HG02852 (cell line): Measurements from ENCODE around the gene RBBP8NL.
"Not testable (repeated sequence)": the region's sequence is repeated elsewhere in the genome, so short reads cannot be mapped to it uniquely, and the experiment has no call there.

Experiments
- ATAC-seq: cut with Tn5 transposase; IDR thresholded peaks from one replicate; pipeline ENCODE4 v1.9.1; 2021; ENCODE audit warnings: mild to moderate bottlenecking, moderate library complexity; ENCODE audit not compliant: unreplicated experiment

RBBP8NL gene

DNA sequence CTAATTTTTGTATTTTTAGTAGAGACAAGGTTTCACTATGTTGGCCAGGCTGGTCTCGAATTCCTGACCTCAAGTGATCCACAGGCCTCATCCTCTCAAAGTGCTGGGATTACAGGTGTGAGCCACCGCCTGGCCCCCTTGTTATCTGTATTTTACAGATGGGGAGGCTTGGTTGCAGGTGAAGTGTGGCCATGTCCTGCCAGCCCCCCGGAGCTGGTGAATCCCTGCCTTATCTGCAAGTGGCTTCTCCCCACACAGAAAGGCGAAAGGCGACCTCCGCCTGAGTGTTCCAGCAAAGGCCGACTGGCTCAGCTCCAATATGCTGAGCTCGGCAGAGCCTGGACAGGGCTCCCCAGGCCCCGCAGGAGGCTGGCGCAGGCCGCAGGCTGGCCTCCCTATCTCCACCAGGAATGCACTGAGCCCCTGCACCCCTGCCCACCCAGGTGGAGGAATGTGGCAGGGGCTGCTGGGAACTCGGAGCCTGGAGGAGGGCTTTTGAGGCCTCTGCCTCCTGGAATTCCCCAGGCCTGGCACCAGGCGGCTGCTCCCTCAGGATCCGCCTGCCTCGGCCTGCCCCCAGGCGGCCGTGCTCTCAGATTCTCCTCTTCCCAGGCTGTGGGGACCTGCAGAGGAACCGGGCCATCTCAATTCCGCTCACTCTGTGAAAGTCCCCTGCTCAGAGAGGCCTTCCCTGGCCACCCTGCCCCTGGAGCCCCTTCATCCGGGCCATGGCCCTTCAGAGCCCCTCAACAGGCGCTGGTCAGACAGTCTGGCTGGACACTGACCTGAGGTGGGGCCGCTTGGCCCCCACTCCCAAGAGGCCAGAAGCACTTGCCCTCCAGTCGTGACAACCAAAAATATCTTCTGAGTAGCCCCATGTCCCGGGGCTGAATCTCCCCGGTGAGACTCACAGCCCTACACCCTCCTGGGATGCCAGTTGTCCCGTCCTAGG is 51.0 kb downstream of the RBBP8NL start:
- no peak for ATAC-seq

DNA sequence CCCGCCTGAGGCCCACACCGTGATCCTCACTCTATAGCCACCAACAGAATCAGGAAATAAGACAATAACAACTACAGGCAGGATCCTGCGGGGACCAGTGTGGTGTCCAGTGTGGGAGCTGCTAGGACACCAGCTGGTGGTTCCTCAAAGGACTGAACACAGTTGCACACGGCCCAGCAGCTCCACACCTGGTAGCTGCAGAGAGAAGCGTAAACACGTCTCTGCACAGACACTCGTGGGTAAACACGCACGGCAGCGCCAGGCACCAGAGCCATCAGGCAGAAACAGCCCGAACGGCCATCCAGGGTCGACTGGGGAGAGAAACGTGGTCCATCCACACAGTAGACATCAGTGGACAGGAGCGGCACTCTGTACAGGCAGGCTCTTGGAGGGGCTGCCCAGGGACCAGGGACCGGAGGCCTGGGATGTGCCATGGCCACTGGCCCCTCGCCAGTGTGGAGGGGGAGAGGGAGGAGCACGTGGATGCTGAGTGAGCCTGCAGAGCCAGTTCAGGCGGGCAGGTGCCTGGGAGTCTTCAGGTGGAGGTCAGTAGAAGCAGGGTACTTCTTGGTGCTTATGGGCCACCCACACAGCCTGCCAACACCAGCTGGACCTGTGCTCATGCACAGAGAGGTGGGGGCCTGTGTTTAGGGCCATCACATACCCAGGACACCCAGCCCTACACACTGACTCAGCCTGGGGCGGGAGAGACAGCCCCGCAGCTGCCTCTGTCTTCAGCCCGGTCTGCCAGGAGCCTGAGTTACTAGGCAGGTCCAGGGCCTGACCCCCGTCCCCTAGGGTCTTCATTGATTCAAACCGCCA is 52.8 kb downstream of the RBBP8NL start:
- ATAC-seq: no peak

GRCh38 chr20:62373631-62374179 is 53.6 kb downstream of the RBBP8NL start:
- not testable (repeated sequence) for ATAC-seq

DNA sequence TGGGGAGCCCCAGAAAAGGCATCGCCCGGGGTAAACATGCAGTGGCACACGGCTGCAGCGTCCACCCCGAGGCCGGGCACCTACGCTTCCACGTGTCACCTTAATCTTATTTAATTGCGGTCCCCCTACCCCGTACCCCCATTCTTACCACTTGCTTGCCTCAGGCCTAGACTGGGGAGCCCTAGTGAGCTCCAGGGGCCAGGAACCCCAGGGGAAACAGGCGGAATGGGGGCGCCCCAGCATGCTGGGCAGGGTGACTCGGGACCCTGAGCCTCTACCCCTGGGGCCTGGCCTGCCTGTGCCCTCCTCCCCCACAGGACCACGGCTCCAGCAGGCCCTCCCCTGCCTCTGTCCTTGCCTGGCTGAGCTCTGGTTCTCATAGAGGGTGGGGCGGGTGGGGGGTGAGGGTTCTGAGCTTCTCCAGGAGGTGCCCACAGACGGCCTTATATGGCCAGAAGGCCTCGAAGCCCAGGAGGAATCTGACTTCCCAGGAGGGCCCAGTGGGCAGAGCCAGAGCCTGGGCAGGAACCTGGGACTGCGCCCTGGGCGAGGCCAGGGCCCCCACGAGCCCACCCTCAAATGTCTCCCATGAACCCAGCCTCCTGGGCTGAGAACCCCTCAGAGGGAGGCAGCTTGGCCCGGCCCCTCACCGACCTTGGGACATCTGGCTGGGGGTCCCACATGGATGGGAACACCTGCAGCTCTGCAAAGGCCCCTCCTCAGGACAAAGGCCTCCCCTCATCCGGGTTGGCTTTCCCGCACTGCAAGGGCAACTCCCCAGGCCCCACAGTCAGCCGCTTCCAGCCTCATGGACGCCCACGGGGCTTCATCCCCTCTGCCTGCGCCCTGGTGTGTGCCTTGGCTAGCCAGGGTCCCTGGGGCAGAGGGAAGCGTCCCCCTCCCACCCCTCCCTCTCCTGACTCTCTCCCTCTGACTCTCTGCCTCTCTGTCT is 55.0 kb downstream of the RBBP8NL start:
- no peak for ATAC-seq

GRCh38 chr20:62371588-62372041 is 55.7 kb downstream of the RBBP8NL start:
- no peak for ATAC-seq

DNA sequence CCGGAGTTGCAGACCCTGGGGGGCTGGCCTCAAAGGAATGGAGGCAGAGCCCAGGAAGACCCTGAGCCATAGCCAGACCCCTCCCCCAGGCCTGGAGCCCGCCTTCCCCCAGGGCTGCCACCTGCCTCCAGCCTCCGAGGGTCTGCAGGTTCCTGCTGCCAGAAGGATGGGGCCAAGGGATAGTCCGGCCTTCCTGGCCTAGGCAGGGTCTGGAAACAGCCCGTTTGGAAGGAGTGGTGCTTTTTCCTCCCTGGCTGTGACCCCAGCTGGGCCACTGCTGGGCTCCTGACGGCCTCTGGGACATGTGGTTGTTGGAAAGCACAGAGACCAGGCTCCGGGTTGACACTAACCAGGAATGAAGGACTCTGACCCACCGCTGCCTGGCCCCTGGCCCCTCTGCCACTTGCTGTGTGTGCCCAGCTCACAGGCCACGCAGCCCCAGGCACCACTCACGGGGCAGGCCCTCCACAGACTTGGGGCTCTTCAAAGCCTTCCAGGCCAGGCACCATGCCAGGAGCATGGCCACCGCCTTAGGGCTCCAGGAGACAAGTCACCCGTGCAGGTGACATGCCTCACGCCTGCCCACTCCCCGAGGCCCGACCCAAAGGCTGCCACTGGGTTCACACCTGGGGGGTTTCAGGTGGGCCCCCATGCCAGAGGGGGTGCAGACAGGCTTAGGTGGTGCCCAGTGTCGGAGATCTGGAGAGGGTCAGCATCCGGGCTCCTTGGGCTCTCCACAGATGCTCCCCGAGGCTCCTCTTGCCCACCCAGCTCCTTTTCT is 56.3 kb downstream of the RBBP8NL start:
- no peak for ATAC-seq

- ATAC-seq: no peak
Observed at GRCh38 chr20:62370115-62370806, 57.1 kb downstream of the RBBP8NL start.

- no peak for ATAC-seq
Observed at GRCh38 chr20:62369815-62370114, 57.6 kb downstream of the RBBP8NL start.

DNA sequence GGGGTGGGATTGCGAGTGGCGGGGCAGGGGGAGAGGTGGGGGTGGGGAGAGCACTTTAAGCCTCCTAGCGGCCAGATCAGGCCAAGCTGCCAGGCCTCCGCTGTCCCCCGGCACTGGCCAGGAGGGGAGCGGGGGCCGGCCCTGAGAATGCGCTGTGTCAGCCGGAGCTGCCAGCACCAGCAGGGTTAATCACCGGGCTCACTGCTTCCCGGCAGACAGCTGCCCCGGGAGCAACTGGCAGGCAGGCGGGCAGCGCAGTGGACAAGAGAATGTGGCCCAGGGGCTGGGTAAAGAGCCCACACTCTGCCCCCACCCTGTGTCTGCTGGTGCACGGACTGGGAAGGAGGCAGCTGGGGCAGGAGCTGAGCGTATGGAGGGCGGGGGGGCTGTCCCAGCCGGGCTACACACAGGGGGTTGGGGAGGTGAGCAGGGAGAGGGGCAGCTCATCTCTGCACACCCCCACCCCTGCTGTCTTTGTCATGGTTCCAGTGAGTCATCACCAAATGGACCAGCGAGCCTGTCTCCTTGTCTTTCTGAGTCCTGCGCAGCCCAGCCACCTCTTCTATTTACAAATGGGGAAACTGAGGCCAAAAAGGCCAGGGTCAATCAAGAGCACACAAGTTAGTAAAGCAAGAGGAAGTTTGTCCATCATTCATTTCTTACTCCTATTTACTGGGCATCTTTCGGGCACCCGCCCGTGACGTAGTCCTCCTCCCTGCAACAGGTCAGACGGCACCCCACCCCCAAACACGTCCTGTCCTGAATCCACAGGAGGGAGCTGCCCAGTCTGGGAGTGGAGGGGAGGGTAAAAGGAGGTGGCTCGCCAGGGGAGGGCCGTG is 58.1 kb downstream of the RBBP8NL start:
- ATAC-seq: no peak

DNA sequence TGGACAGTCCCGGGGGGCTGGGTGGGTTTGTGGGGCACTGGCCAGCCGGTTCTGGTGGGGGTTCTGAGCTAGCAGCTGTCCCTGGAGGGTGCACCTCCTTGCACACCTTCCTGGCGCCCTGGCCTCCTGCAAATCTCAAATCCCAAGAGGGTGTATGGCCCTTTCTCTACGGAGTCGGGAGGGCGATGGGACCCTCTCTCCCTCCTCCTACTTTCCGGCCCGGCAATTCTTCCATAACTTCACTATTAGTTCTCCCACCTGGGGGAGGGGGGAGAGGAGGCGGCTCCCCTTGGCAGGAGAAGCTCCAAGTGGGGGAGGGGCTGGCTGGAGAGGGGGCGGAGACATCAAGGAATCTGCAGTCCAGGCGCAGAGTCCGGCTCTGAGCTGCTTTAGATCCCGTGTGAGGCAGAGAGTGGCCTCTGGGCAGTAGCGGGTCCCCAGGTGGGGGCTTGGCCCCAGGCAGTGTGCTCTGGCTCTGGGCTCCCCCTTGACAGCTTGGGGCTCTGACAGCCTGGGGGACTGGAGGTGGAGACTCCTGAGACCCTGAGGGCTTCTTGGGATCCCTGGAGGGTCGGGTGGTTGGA is 58.9 kb downstream of the RBBP8NL start:
- no peak for ATAC-seq

- no peak for ATAC-seq
Observed at GRCh38 chr20:62367633-62368391, 59.5 kb downstream of the RBBP8NL start.

- ATAC-seq: no peak
Observed at GRCh38 chr20:62367136-62367632, 60.2 kb downstream of the RBBP8NL start, which contains the start of gene LAMA5. Gene LAMA5 (minus strand): TSS chr20:62367312. CDS start chr20:62367245, 67 bp downstream.

- ATAC-seq: no peak
Observed at GRCh38 chr20:62366370-62367135, 60.8 kb downstream of the RBBP8NL start.

GRCh38 chr20:62365814-62366369 is 61.4 kb downstream of the RBBP8NL start:
- no peak for ATAC-seq

- ATAC-seq: no peak
Observed at GRCh38 chr20:62364911-62365736, 62.2 kb downstream of the RBBP8NL start.
